HCT116 (cell line): ENCODE results near the gene POLE. TPM values are rescaled to one million over a fixed set of nuclear protein-coding genes. Genes with fewer than 3 reads are reported as not detected.

Experiments
- ATAC-seq: fragments of 200-7000 bp; cut with Tn5 transposase; 2 replicates; pipeline ENCODE4 v1.9.1; 2020; ENCODE audit warnings: mild to moderate bottlenecking, moderate library complexity
- BruUV-seq: library from RNA; stranded (reverse); fragments of 400-500 nt; replicated peaks from 2 replicates; lab custom pipeline; 2021; lab: Mats Ljungman, UMichigan
- CTCF ChIA-PET: fragments of 300-600 bp; sonication (Branson Sonifier 250); formaldehyde crosslinking; loops from one replicate; lab custom pipeline; 2021; ENCODE audit warnings: antibody characterized with exemption; lab: Charles Lee
- POLR2A ChIA-PET: fragments of 300-600, 350-600 bp; sonication (Branson Sonifier 250); formaldehyde crosslinking; loops from one replicate; lab custom pipeline; 2021; ENCODE audit warnings: antibody characterized with exemption; lab: Charles Lee
- RAD21 ChIA-PET, 2 experiments: fragments of 300-600 bp; sonication (Branson Sonifier 250); formaldehyde crosslinking; loops; one replicate each; lab custom pipeline; 2023; ENCODE audit warnings: low total read pairs in 2 of 2; ENCODE audit not compliant: uncharacterized antibody in 2 of 2, unreplicated experiment in 2 of 2, low non-redundant PET in 1 of 2; lab: Charles Lee
- DNase-seq: peaks from one replicate; pipeline ENCODE4 v3.0.0-alpha.2; 2010; ENCODE audit warnings: low read depth, low spot score
- H2AFZ ChIP-seq: fragments of 200-600 bp; shearing (Covaris generic), sonication (generic); 2 replicates; pipeline ENCODE4 v1.6.1; 2017; ENCODE audit warnings: low read depth, mixed run types, mixed read lengths, antibody characterized with exemption, low read length; ENCODE audit not compliant: poor library complexity, severe bottlenecking
- H3K27ac ChIP-seq: 2 replicates; pipeline ENCODE4 v1.5.1; 2012; ENCODE audit warnings: low read depth, low read length
- H3K27me3 ChIP-seq: fragments of 200-600 bp; sonication (generic); 2 replicates; pipeline ENCODE4 v1.6.1; 2016; ENCODE audit warnings: mixed run types, low read length, mixed read lengths; ENCODE audit not compliant: insufficient read depth
- H3K36me3 ChIP-seq, 2 experiments: fragments of 200-500 bp in 1 of 2; fragments of 200-600 bp in 1 of 2; sonication (Bioruptor generic) in 1 of 2; sonication (generic) in 1 of 2; 2 replicates each; pipeline versions ENCODE4 v1.5.1 to v1.6.1; 2014 to 2016; ENCODE audit warnings: low read length in 2 of 2, inconsistent platforms in 1 of 2, mixed read lengths in 1 of 2, mixed run types in 1 of 2; ENCODE audit not compliant: insufficient read depth in 2 of 2, control insufficient read depth in 1 of 2
- H3K4me1 ChIP-seq, 2 experiments: fragments of 200-600 bp in 1 of 2; sonication (generic) in 1 of 2; 2 replicates each; pipeline versions ENCODE4 v1.5.1 to v1.6.1; 2012 to 2017; ENCODE audit warnings: low read length in 2 of 2, inconsistent platforms in 1 of 2, mild to moderate bottlenecking in 1 of 2, mixed read lengths in 1 of 2, mixed run types in 1 of 2, moderate library complexity in 1 of 2; ENCODE audit not compliant: insufficient read depth in 2 of 2, control insufficient read depth in 1 of 2
- H3K4me2 ChIP-seq: fragments of 200-600 bp; sonication (generic); 2 replicates; pipeline ENCODE4 v1.6.1; 2017; ENCODE audit warnings: mixed run types, low read length, mixed read lengths
- H3K4me3 ChIP-seq, 2 experiments: fragments of 200-600 bp in 1 of 2; sonication (generic) in 1 of 2; replicated peaks in 1 of 2; 2 replicates each; pipeline ENCODE4 v1.5.1; 2011 to 2016; ENCODE audit warnings: low read length in 2 of 2, control low read depth in 1 of 2, low read depth in 1 of 2, mild to moderate bottlenecking in 1 of 2, mixed read lengths in 1 of 2, mixed run types in 1 of 2
- H3K79me2 ChIP-seq: fragments of 200-600 bp; sonication (generic); 2 replicates; pipeline ENCODE4 v1.6.1; 2017; ENCODE audit warnings: mild to moderate bottlenecking, mixed run types, low read length, moderate library complexity, mixed read lengths; ENCODE audit not compliant: insufficient read depth
- H3K9ac ChIP-seq: fragments of 200-600 bp; sonication (generic); 2 replicates; pipeline ENCODE4 v1.6.1; 2016; ENCODE audit warnings: low read length, mixed read lengths
- H3K9me2 ChIP-seq: fragments of 200-600 bp; sonication (generic), shearing (Covaris generic); 2 replicates; pipeline ENCODE4 v1.6.1; 2017; ENCODE audit warnings: mixed run types, mild to moderate bottlenecking, moderate library complexity; ENCODE audit not compliant: insufficient read depth
- H3K9me3 ChIP-seq, 2 experiments: fragments of 200-500 bp in 1 of 2; fragments of 200-600 bp in 1 of 2; sonication (Bioruptor generic) in 1 of 2; sonication (generic) in 1 of 2; 2 replicates each; pipeline ENCODE4 v1.6.1; 2014 to 2017; ENCODE audit warnings: low read length in 2 of 2, mixed read lengths in 2 of 2, inconsistent platforms in 1 of 2, low read depth in 1 of 2, mild to moderate bottlenecking in 1 of 2, mixed run types in 1 of 2, moderate library complexity in 1 of 2; ENCODE audit not compliant: control insufficient read depth in 1 of 2, insufficient read depth in 1 of 2
- H4K20me1 ChIP-seq: fragments of 200-600 bp; sonication (generic), shearing (Covaris generic); 2 replicates; pipeline ENCODE4 v1.6.1; 2017; ENCODE audit warnings: mixed run types, mild to moderate bottlenecking, moderate library complexity; ENCODE audit not compliant: insufficient read depth
- CEBPB ChIP-seq: IDR thresholded peaks from 2 replicates; pipeline ENCODE4 v1.6.1; 2012; ENCODE audit warnings: low read depth
- EGR1 ChIP-seq: IDR thresholded peaks from 2 replicates; pipeline ENCODE4 v1.6.1; 2012; ENCODE audit warnings: low read depth
- ELF1 ChIP-seq: IDR thresholded peaks from 2 replicates; pipeline ENCODE4 v1.6.1; 2012; ENCODE audit warnings: low read depth, borderline replicate concordance
- EZH2phosphoT487 ChIP-seq: fragments of 200-600 bp; IDR thresholded peaks from 2 replicates; pipeline ENCODE4 v1.6.1; 2018; ENCODE audit warnings: antibody characterized with exemption, borderline replicate concordance
- FOSL1 ChIP-seq: IDR thresholded peaks from 2 replicates; pipeline ENCODE4 v1.6.1; 2012; ENCODE audit warnings: low read depth
- POLR2A ChIP-seq: IDR thresholded peaks from 2 replicates; pipeline ENCODE4 v1.7.0; 2011; ENCODE audit warnings: borderline replicate concordance; ENCODE audit not compliant: insufficient read depth, insufficient read length; ENCODE audit errors: extremely low read depth
- POLR2AphosphoS5 ChIP-seq: IDR thresholded peaks from 2 replicates; pipeline ENCODE4 v1.6.1; 2011; ENCODE audit warnings: mild to moderate bottlenecking, low read depth, low read length, moderate library complexity
- RAD21 ChIP-seq: IDR thresholded peaks from 2 replicates; pipeline ENCODE4 v1.6.1; 2012; ENCODE audit warnings: low read depth, mild to moderate bottlenecking
- SP1 ChIP-seq: IDR thresholded peaks from 2 replicates; pipeline ENCODE4 v1.6.1; 2012; ENCODE audit warnings: low read depth
- TCF7L2 ChIP-seq: IDR thresholded peaks from 2 replicates; pipeline ENCODE4 v1.7.0; 2011; ENCODE audit warnings: borderline replicate concordance, inconsistent platforms; ENCODE audit not compliant: insufficient read depth, insufficient read length; ENCODE audit errors: extremely low read depth
- intact Hi-C: fragments of 100-400 bp; cut with micrococcal nuclease; formaldehyde crosslinking; loops from 2 replicates; pipeline ENCODE4 v1.10.0; 2022
- total RNA-seq: library from RNA; stranded (reverse); gene quantifications from one replicate; pipeline ENCODE4 v1.2.1, GENCODE V29; 2021; ENCODE audit not compliant: unreplicated experiment
- TF ChIP-seq, protein P1 (sequence below): IDR thresholded peaks from 2 replicates; pipeline ENCODE4 v1.6.1; 2012; ENCODE audit warnings: low read depth
- TF ChIP-seq, protein P2 (sequence below): IDR thresholded peaks from 2 replicates; pipeline ENCODE4 v1.6.1; 2012
- TF ChIP-seq, protein P3 (sequence below): IDR thresholded peaks from 2 replicates; pipeline ENCODE4 v1.6.1; 2012
- TF ChIP-seq, protein P4 (sequence below), 3 experiments: fragments of 200-600 bp in 1 of 3; sonication (generic) in 1 of 3; IDR thresholded peaks in 2 of 3; conservative IDR thresholded peaks in 1 of 3; 2 replicates each; pipeline ENCODE4 v1.5.1; 2012 to 2017; ENCODE audit warnings: low read depth in 2 of 3, low read length in 2 of 3, antibody characterized with exemption in 1 of 3, borderline replicate concordance in 1 of 3, control low read depth in 1 of 3, mild to moderate bottlenecking in 1 of 3, mixed read lengths in 1 of 3, mixed run types in 1 of 3, moderate library complexity in 1 of 3; ENCODE audit not compliant: insufficient read depth in 1 of 3

POLE gene
- total RNA-seq, 1 experiment from 2014 or later: 128 TPM

DNA sequence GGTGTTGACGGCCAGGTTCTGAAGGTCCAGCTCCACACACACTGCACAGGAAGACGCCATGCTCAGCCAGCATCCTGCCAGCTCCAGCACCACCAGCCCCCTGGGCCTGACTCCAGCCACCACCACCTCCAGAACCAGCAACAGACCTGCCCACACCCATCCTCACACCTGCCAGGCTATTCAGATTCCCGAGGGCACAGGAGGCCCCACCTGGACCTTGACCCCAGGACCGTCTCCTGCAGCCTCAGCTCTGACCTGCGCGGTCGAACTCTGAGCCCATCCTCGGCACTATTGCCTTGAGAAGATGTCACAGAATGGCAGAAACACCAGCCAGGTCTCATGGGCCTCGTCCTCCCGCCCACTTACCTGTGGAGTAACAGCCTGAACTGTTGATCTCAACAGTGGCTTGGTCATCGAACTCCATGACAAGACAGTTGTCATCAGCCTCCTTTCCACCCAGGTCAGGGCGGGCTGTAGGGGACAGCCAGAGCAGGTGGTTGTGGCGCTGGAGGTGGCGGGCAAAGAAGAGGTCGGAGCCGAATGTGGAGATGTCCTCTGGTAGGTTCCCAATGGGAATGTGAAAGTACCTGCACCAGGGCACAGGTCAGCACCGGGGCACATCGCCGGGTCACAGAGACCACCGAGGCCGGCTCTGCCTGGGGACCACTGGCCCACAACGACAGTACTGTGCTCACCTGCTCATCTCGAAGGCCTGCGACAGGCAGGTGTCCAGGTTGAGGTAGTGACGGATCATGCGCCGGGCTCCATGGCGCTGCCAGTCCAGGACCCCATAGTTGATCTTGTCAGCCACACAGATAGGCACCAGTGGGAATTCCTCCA is 45.1 kb downstream of the POLE start:
- Histone ChIP-seq H2AFZ (no peak overlapping the region), H3K27me3 (no peaks in the 10 kb centered on the region), H3K79me2 (no peaks in the 10 kb centered on the region), H3K27ac (no peak overlapping the region), H3K9ac (no peak overlapping the region), H4K20me1 (no peaks in the 10 kb centered on the region), H3K9me2 (no peaks in the 10 kb centered on the region), H3K4me2 (no peak overlapping the region), H3K4me3 (no peak overlapping the region), H3K36me3 (peaks cover 32 to 49% of the 10 kb centered on the region in 2 experiments; a peak in 3 of 4 replicates), H3K9me3 (no peaks in the 10 kb centered on the region), H3K4me1 (no peaks in the 10 kb centered on the region)
- intact Hi-C loops: no loop called here
- TSS peak; percentile 32 for BruUV-seq
- CTCF ChIA-PET: no interaction called here
- no peak for DNase-seq
- TF ChIP-seq, protein P1, sequence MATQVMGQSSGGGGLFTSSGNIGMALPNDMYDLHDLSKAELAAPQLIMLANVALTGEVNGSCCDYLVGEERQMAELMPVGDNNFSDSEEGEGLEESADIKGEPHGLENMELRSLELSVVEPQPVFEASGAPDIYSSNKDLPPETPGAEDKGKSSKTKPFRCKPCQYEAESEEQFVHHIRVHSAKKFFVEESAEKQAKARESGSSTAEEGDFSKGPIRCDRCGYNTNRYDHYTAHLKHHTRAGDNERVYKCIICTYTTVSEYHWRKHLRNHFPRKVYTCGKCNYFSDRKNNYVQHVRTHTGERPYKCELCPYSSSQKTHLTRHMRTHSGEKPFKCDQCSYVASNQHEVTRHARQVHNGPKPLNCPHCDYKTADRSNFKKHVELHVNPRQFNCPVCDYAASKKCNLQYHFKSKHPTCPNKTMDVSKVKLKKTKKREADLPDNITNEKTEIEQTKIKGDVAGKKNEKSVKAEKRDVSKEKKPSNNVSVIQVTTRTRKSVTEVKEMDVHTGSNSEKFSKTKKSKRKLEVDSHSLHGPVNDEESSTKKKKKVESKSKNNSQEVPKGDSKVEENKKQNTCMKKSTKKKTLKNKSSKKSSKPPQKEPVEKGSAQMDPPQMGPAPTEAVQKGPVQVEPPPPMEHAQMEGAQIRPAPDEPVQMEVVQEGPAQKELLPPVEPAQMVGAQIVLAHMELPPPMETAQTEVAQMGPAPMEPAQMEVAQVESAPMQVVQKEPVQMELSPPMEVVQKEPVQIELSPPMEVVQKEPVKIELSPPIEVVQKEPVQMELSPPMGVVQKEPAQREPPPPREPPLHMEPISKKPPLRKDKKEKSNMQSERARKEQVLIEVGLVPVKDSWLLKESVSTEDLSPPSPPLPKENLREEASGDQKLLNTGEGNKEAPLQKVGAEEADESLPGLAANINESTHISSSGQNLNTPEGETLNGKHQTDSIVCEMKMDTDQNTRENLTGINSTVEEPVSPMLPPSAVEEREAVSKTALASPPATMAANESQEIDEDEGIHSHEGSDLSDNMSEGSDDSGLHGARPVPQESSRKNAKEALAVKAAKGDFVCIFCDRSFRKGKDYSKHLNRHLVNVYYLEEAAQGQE: no peak
- no peak for TF ChIP-seq FOSL1
- TF ChIP-seq SP1: no peak
- TF ChIP-seq, protein P2, sequence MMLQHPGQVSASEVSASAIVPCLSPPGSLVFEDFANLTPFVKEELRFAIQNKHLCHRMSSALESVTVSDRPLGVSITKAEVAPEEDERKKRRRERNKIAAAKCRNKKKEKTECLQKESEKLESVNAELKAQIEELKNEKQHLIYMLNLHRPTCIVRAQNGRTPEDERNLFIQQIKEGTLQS: no peak
- TF ChIP-seq EGR1: no peak
- TF ChIP-seq EZH2phosphoT487: no peak
- TF ChIP-seq CEBPB: no peak
- TF ChIP-seq ELF1: no peak
- TF ChIP-seq POLR2A: no peak
- no peak for TF ChIP-seq POLR2AphosphoS5
- no peak for TF ChIP-seq TCF7L2
- TF ChIP-seq RAD21: no peak
- TF ChIP-seq, protein P3, sequence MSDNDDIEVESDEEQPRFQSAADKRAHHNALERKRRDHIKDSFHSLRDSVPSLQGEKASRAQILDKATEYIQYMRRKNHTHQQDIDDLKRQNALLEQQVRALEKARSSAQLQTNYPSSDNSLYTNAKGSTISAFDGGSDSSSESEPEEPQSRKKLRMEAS: no peak
- TF ChIP-seq, protein P4, sequence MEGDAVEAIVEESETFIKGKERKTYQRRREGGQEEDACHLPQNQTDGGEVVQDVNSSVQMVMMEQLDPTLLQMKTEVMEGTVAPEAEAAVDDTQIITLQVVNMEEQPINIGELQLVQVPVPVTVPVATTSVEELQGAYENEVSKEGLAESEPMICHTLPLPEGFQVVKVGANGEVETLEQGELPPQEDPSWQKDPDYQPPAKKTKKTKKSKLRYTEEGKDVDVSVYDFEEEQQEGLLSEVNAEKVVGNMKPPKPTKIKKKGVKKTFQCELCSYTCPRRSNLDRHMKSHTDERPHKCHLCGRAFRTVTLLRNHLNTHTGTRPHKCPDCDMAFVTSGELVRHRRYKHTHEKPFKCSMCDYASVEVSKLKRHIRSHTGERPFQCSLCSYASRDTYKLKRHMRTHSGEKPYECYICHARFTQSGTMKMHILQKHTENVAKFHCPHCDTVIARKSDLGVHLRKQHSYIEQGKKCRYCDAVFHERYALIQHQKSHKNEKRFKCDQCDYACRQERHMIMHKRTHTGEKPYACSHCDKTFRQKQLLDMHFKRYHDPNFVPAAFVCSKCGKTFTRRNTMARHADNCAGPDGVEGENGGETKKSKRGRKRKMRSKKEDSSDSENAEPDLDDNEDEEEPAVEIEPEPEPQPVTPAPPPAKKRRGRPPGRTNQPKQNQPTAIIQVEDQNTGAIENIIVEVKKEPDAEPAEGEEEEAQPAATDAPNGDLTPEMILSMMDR (IDR thresholded peaks at IDR 0.05 in 2 of 3, conservative IDR thresholded peaks at IDR 0.05 in 1 of 3; ENCODE audit: borderline replicate concordance in 1 of 3, insufficient read depth in 1 of 3, low read depth in 2 of 3, low read length in 2 of 3): no peak
- POLR2A ChIA-PET: no interaction called here
- no peak for ATAC-seq
- RAD21 ChIA-PET: no interaction called here
